EH (cell line): ENCODE data around the gene HSD17B8.
"Not testable (repeated sequence)": the region's sequence is repeated elsewhere in the genome, so short reads cannot be mapped to it uniquely, and the experiment has no call there.

Source experiments
- DNase-seq: peaks from one replicate; pipeline ENCODE4 v3.0.0-alpha.2; 2015; ENCODE audit warnings: low read depth

The HSD17B8 gene

DNA sequence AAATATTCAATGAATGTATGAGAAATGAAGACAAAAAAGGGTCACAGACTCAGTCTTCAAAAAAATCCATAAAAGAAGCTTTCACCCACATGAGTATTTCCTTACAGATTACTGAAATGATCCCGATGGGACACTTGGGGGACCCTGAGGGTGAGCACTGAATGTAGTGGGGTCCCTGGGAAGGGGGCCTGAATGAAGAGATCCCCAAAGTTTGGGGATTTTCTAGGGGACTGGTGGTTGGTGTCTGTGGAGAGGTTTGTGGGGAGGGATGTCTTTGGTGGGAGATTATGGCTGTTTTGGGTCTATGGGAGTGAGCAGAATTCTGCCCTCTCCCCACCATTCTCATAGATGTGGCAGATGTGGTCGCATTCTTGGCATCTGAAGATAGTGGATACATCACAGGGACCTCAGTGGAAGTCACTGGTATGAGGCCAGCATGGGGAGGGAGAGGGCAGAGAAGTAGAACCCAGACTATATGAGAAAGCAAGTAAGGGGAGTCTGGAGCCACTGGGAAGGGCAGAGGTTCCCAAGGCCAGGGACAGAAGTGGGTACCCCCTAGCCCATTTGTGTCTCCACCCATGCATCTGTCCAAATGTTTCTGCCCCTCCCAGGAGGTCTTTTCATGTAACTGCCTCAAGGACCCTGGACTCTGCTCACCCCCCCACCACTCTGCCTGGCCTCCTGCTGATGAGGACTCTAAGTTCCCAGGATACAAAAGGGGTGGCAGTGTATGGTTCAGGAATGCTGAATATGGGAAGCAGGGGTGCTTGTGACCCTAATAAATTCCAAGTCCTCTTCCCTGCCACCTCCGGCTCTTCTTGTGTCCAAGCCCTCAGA lies 1.8 kb downstream of the HSD17B8 start:
- DNase-seq, result peak; percentile 67

DNA sequence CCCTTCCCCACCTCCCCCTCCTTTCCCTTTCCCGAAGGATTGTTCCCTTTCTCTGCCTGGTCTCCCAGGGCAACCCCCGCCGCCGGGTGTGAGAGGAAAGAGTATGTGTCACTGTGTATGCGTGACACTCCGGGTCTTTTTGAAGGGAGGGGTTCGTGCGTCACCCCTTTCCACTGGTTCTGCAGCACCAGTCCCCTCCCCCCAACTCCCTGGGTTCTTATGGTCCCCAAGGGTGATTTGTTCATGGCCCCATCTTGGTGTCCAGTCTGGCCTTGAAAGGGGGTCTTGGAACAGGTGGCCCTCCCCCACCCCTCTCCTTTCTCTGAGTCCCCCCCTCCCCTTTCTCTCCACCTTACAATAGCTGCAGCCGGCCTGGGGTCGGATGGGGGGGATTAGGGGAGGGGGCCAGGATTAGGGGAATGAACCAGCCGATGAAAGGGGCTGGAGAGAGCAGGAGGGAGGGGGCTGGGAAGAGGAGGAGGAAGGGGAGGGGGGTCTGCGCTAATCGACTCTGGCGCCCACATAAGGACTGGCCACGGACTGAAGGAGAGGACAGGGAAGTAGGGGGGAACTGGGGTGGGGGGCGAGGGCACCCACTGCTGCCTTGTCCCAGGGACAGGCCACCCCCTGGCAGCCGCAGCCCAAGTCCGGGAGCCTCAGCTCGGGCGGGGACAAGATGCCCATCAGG lies 2.6 kb downstream of the HSD17B8 start:
- peak; percentile 80 for DNase-seq

DNA sequence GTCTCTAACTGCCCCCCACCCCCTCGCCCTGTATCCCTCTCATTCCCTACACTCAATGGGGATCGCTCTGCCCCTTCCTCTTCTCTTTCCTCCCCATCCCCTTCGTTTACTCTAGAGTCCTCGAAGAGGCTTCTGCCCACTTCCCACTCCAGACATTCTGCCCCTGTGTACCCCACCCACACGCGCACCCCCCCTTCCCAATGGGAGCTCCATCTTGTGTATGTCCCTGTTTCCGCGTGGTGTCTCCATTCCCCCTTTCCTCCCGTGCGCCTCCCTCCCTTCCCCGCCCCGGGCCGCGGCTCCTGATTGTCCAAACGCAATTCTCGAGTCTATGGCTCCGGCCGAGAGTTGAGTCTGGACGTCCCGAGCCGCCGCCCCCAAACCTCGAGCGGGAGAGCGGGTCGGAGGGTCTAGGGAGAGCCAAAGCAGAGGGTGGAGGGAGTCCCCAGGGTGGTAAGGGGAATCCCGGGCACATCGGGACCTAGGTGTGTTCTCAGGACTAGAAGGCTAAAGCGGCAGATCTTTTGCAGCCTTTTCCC lies 3.2 kb downstream of the HSD17B8 start:
- peak; percentile 62 for DNase-seq

DNA sequence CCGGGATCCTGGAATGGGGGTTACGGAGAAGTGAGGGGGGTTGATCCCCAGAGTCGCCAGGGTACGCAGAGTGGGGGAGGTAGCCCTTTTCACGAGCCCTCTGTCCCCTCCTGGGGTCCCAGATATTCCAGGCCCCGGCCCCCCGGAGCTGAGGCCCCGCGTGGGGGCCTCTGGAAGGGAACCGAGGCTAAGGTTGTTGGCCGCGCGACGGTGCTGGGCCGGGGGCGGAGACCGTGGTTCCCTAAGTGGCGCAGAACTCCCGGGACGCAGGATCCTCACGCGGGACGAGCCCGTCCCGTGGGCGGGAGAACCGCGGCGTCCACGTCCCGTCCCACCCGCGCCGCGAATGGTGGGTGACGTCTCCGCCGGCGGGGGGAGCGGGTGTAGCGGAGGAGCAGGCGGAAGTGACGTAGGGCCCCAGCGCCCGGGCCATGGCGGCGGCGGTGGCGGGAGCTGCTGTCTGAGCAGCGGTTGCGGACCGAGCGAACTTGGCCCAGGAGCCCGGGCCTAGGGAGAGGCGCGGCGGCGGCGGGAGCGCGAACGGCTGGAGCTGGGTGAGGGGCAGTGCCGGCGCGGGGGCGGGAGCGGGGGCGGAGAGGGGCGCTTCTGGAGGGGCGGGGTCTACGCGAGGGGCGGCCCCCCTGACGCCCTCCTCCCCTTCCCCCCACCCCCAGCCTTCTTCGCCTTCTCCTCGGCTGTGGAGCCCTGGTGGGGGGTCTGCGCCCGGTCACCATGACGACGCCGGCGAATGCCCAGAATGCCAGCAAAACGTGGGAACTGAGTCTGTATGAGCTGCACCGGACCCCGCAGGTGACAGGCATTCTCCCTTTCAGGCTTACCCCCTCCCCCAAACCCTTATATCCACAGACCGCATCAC lies 3.9 kb downstream of the HSD17B8 start, which contains the start of gene RING1:
TSS of gene RING1 (plus strand) at position 410 of the 877 bp plus-strand sequence. CDS start at position 733, 323 bp downstream.
- DNase-seq, result peak; percentile 80

DNA sequence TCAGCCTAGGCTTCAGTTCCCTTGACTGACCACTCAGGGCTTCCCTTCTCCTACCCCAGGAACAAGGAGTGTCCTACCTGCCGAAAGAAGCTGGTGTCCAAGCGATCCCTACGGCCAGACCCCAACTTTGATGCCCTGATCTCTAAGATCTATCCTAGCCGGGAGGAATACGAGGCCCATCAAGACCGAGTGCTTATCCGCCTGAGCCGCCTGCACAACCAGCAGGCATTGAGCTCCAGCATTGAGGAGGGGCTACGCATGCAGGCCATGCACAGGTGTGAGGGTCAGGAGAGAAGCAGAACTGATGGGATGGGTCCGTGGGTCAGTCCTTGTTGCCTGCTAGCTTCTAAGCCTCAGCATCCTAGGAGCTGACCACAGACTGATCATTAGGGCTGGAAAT lies 5.4 kb downstream of the HSD17B8 start:
- DNase-seq, result no peak

DNA sequence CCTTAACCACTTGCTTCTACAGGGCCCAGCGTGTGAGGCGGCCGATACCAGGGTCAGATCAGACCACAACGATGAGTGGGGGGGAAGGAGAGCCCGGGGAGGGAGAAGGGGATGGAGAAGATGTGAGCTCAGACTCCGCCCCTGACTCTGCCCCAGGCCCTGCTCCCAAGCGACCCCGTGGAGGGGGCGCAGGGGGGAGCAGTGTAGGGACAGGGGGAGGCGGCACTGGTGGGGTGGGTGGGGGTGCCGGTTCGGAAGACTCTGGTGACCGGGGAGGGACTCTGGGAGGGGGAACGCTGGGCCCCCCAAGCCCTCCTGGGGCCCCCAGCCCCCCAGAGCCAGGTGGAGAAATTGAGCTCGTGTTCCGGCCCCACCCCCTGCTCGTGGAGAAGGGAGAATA lies 6.7 kb downstream of the HSD17B8 start:
- DNase-seq, result no peak

DNA sequence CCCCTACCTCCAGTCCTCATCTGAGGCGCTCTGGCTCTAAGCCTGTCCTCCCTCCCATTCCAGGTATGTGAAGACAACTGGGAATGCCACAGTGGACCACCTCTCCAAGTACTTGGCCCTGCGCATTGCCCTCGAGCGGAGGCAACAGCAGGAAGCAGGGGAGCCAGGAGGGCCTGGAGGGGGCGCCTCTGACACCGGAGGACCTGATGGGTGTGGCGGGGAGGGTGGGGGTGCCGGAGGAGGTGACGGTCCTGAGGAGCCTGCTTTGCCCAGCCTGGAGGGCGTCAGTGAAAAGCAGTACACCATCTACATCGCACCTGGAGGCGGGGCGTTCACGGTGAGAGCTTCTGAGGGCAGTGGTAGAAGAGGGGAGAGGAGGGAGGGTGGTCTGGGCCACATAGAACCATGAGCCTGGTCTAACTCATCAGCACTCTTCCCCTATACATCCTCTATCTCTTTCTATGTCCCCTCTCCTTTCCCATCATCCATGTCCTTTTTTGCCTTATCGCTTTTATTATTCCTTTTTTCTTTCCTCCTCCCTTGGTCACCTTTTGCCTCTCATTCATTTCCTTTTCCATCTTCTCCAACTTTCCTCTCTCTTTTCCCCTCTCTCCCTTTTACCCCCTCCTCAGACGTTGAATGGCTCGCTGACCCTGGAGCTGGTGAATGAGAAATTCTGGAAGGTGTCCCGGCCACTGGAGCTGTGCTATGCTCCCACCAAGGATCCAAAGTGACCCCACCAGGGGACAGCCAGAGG lies 7.4 kb downstream of the HSD17B8 start:
- no peak for DNase-seq

DNA sequence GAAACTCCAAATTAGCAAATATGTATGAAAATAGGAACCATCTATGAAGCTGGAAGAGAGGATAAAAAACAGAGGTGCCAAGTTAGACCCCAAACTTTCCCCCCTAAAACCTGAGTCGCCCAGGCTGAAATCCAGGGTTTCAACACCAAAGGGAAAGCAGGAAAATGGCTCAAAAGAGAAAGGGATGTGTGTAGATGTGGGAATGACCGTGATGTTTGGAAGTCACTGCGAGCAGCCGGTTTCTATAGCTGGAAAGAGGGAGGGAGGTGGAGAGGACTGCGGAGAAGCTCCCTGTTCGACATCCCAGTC lies 8.4 kb downstream of the HSD17B8 start:
- DNase-seq, result peak; percentile 48

DNA sequence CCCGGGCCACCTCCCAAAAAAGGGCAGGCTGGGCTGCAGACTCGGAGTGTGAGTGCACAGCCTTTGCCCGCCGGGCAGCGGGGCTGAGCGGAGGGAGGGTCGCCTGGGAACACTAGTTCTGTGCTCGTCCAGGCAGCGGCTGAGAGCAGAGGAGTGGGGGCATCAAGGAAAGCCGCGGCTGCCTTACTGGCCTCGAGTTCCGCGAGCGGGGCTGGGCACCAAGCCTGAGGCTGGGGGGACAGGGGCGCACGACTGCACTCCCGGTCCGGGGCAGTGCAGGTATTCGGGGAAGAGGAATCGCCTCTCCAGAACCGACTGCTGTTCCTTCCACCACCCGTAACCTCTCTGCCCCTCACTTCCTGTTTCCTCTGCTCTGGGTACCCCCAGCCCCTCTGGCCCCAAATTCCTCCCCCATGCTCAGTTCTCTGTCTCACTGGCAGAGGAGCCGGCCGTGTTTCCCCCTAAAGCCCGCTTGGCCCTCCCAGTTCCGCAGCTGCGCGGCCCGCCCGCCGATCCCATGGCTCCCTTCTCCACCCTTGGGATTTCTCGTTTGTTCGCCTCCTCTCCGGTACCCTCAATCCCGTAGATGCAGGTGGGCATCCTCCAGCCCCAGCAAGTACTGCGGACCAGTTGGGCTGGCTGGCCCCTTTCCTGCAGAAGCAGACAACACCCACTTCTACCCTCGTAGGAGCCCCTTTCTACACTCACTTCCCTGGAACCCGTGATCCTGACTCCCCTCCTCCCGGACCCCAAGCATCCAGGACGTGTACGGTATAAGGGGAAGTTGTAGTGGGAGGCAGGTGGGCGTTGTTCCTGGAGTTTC lies 8.9 kb downstream of the HSD17B8 start:
- DNase-seq, result peak; percentile 37

DNA sequence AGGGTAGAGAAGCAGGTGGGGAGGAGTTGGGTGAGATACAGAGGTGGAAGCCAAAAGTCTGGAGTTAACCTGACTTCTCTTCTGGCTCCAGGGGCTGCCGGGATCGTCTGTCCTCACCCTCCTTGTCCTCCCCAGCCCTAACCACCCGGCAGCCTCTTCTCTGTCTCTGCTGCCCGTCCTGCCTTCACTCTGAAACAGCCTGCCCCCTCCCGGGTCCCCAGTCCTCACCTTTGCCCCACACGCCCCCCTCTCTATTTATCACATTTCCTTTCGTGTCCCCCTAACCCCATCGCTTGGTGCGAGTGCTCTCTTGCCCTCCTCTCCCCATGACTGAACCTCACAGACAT lies 9.5 kb downstream of the HSD17B8 start:
- DNase-seq, result no peak

DNA sequence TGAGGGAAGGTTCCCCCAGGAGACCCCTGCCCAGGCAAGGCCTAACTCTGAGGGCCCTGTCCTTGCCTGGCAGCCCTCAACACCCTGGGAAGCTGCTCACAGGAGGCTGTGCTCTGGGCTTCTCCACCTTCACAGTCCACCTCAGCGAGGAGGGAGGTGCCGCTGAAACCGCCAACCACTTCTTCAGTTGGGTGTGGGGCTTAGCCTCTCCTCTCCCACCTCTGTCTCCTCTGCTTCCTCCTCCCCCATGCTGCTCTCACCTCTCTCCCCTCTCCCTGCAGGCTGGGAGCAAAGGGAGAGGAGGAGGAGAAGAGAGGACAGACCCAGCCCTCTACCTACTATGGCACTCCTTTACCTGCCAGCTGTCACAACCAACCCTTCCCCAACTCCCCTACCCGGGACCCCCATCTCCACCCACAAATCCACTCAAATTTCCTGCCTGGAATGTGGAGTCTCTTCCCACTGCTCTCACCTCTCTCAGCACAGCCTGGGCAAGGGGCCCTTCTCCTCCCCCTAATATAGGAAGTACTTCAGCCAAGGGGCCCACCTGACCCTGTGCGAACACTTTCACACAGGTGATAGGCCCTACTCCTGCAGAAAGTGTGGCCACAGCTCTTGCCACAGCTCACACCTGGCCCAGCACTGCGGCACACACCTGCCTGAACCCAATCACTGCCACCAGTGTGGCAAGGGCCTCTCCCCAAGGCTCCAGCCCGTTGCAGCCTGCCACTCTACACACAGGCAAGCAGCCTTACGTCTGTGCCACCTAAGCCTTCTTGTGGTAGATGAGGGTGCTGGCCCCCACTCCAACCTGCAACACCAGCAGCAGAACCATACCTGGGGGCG lies 11.0 kb downstream of the HSD17B8 start:
- no peak for DNase-seq

DNA sequence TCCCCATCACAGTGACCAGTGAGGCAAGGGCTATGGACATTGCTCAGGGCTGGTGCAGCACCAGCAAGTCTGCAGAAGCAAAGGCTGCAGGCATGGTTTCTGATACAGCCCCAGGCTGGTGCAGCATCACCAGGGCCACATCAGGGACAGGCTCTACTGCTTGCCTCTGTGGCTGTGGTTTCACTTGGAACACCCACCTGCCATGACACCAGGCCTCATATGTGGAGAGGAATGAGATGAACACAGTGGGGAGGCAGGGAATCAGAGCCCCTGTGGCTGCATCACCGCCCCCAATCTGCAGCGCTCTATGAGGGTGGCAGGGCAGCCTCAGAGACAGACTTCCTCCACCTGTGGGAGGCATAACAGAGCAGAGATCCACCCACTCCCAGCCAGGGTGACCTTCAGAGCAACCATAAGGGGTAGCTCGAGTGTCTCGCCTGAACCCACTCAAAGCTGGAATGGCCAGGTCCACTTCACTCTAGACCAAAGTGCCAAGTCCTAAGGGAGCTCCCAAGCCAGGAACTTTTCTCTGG lies 11.7 kb downstream of the HSD17B8 start:
- DNase-seq, result no peak

DNA sequence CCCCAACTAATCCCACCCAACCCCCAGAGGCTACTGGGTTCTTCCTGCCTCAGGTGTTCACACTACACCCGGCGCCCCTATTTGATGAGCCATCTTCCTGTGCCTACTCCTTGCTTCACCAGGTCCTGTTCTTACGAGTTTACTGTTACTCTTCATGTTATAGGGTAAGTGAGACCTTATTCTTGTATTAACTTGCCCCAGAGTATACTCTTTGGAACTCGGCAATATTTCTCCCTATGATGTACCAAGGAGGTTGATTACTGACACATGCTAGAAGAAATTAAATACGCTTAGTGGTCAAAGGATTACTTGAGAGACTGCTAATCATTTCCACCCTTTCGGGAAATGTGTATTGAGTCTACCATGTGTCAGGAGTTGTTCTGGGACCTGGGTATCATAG lies 12.8 kb downstream of the HSD17B8 start:
- no peak for DNase-seq

DNA sequence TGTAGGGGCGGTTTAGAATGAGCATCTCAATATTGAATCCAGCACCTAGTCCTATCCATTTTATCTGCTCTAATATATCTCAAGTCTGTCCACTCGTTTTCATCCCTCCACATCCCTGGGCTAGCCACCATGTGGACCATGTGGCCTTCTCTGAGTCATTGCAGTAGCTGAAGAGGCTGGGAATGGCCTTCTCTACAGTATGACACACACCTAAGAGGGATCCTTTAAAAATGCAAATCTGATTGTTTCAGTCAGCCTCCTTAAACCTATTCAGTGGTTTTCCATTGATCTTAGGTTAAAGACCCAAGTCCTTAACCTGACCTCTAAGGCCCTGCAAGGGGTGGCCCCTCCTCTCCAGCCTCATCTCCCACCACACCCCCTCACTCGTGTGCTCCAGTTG lies 13.2 kb downstream of the HSD17B8 start:
- DNase-seq, result no peak

DNA sequence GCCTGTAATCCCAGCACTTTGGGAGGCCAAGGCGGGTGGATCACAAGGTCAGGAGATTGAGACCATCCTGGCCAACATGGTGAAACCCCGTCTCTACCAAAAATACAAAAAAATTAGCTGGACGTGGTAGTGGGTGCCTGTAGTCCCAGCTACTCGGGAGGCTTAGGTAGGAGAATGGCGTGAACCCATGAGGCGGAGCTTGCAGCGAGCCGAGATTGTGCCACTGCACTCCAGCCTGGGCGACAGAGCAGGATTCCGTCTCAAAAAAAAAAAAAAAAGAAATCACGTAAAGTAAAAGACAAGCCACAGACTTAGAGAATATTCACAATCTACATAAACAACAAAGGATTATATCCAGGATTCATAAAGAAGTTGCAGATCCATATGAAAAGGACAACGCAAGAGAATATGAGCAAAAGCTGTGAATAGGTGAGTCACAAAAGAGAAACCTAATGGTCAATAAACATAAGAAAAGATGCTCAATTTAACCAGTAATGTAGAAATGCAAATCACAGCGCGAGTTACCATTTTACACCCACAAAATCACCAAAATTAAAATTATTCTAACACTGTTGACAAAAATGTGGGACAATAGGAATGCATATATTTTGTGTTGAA lies 22.2 kb downstream of the HSD17B8 start:
- not testable (repeated sequence) for DNase-seq

DNA sequence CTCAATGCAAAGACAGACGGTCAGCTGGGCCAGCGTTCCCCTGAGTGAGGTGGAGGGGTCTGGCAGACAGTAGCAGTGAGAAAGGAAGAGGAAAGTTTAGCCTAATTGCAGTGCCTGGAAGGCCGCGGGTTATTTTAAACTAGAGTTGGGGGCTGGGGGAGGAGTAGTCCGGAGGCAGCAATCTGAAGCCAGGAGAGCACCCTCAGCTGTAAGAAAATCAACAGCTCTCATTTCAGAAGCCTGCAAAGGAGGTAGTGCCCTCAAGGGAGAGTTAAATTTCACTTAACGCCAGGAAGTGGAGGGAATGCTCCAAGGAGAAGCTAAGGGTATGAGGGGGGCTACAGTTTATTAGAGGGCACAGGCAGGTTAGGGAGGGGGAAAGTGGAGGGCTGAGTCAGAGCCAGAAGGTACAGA lies 30.8 kb downstream of the HSD17B8 start:
- DNase-seq, result no peak

DNA sequence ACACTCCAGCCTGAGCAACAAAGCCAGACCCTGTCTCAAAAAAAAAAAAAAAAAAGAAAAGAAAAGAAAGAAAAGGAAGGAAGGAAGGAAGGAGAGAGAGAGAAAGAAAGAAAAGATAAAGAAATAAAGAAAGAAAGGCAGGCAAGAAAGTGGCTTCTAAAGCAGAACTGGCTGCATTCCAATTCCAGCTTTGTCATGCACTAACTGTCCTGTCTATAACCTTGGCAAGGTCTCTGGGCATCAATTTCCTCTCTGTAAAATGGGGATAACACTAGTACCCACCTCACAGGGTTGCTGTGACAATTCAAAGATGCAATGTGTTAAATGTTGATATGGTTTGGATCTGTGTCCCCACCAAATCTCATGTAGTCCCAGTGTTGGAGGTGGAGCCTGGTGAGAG lies 31.9 kb downstream of the HSD17B8 start:
- no peak for DNase-seq

DNA sequence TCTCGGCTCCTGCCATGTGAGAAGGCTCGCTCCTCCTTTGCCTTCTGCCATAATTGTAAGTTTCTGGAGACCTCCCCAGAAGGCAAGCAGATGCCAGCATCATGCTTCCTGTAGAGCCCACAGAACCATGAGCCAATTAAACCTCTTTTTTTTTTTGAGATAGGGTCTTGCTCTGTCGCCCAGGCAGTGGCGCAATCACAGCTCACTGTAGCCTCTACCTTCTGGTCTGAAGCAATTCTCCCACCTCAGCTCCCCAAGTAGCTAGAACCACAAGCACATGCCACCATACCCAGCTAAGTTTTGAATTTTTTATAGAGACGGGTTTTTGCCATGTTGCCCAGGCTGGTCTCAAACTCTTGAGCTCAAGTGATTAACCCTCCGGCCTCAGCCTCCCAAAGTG lies 32.4 kb downstream of the HSD17B8 start:
- DNase-seq, result no peak

DNA sequence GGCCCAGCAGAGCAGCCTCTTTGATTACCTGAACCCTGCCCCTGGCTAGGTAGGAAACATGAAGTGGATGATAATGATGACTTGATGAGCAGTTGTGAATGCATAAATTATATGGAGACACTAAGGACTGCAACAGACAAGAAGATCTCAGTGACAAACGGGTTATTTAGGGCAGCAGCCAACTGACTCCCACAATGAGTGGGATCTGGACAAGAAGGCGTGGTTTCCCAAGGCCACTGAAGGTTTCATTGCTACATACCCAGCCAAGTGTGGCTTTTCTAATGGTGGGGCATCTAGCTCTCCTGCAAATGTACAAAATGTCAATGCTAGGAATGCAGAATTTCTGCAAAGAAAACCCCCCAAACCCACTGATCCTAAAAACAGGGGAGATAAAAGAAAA lies 33.3 kb downstream of the HSD17B8 start:
- DNase-seq, result no peak
